Measurements from ENCODE around the gene DUSP23. TPM values are rescaled to one million over a fixed set of nuclear protein-coding genes. Genes with fewer than 3 reads are reported as not detected.

Gene DUSP23
- total and polyA plus RNA-seq, 2 experiments from 2014 or later = 56.3 to 97.6 TPM

DNA sequence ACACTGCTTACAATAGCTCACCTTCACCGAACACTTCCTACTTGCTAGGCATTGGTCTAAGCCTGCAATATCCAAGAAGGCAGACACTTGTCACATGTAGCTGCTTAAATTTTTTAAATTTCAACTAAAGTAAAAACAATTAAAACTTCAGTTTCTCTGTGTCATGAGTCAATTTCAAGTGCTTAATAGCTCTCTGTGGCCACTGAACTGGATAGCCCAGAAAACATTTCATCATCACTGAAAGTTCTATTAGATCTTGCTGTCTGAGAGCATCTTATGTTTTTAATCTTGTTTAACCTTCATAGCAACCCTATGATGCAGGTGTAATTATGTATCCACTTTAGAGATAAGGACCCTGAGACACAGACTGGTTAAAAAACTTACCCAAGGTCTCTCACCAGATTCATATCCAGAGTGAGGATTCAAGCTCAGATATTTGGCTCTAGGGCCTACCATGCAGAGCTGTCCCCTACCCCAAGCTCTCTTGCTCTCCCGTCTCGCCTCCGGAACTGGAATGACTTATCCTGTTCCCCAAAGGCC is 18.8 kb downstream of the DUSP23 start (continued):
- TF ChIP-seq, protein P1, sequence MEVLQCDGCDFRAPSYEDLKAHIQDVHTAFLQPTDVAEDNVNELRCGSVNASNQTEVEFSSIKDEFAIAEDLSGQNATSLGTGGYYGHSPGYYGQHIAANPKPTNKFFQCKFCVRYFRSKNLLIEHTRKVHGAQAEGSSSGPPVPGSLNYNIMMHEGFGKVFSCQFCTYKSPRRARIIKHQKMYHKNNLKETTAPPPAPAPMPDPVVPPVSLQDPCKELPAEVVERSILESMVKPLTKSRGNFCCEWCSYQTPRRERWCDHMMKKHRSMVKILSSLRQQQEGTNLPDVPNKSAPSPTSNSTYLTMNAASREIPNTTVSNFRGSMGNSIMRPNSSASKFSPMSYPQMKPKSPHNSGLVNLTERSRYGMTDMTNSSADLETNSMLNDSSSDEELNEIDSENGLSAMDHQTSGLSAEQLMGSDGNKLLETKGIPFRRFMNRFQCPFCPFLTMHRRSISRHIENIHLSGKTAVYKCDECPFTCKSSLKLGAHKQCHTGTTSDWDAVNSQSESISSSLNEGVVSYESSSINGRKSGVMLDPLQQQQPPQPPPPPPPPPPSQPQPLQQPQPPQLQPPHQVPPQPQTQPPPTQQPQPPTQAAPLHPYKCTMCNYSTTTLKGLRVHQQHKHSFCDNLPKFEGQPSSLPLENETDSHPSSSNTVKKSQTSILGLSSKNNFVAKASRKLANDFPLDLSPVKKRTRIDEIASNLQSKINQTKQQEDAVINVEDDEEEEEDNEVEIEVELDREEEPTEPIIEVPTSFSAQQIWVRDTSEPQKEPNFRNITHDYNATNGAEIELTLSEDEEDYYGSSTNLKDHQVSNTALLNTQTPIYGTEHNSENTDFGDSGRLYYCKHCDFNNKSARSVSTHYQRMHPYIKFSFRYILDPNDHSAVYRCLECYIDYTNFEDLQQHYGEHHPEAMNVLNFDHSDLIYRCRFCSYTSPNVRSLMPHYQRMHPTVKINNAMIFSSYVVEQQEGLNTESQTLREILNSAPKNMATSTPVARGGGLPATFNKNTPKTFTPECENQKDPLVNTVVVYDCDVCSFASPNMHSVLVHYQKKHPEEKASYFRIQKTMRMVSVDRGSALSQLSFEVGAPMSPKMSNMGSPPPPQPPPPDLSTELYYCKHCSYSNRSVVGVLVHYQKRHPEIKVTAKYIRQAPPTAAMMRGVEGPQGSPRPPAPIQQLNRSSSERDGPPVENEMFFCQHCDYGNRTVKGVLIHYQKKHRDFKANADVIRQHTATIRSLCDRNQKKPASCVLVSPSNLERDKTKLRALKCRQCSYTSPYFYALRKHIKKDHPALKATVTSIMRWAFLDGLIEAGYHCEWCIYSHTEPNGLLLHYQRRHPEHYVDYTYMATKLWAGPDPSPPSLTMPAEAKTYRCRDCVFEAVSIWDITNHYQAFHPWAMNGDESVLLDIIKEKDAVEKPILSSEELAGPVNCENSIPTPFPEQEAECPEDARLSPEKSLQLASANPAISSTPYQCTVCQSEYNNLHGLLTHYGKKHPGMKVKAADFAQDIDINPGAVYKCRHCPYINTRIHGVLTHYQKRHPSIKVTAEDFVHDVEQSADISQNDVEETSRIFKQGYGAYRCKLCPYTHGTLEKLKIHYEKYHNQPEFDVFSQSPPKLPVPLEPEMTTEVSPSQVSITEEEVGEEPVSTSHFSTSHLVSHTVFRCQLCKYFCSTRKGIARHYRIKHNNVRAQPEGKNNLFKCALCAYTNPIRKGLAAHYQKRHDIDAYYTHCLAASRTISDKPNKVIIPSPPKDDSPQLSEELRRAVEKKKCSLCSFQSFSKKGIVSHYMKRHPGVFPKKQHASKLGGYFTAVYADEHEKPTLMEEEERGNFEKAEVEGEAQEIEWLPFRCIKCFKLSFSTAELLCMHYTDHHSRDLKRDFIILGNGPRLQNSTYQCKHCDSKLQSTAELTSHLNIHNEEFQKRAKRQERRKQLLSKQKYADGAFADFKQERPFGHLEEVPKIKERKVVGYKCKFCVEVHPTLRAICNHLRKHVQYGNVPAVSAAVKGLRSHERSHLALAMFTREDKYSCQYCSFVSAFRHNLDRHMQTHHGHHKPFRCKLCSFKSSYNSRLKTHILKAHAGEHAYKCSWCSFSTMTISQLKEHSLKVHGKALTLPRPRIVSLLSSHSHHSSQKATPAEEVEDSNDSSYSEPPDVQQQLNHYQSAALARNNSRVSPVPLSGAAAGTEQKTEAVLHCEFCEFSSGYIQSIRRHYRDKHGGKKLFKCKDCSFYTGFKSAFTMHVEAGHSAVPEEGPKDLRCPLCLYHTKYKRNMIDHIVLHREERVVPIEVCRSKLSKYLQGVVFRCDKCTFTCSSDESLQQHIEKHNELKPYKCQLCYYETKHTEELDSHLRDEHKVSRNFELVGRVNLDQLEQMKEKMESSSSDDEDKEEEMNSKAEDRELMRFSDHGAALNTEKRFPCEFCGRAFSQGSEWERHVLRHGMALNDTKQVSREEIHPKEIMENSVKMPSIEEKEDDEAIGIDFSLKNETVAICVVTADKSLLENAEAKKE (CRISPR knock-in tag; IDR thresholded peaks at IDR 0.05) = no peak
- TF ChIP-seq ZNF114 (CRISPR knock-in tag; IDR thresholded peaks at IDR 0.05) (no peak), STAT1 (IDR thresholded peaks at IDR 0.05; ENCODE audit: unreplicated experiment) (no peak), NANOG (IDR thresholded peaks at IDR 0.05; ENCODE audit: borderline replicate concordance) (no peak), POLR2AphosphoS5 (IDR thresholded peaks at IDR 0.05; ENCODE audit: low read depth) (no peak)
- TF ChIP-seq, protein P2, sequence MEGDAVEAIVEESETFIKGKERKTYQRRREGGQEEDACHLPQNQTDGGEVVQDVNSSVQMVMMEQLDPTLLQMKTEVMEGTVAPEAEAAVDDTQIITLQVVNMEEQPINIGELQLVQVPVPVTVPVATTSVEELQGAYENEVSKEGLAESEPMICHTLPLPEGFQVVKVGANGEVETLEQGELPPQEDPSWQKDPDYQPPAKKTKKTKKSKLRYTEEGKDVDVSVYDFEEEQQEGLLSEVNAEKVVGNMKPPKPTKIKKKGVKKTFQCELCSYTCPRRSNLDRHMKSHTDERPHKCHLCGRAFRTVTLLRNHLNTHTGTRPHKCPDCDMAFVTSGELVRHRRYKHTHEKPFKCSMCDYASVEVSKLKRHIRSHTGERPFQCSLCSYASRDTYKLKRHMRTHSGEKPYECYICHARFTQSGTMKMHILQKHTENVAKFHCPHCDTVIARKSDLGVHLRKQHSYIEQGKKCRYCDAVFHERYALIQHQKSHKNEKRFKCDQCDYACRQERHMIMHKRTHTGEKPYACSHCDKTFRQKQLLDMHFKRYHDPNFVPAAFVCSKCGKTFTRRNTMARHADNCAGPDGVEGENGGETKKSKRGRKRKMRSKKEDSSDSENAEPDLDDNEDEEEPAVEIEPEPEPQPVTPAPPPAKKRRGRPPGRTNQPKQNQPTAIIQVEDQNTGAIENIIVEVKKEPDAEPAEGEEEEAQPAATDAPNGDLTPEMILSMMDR (conservative IDR thresholded peaks at IDR 0.05; ENCODE audit: low read depth in 2 of 2) = no peak

DNA sequence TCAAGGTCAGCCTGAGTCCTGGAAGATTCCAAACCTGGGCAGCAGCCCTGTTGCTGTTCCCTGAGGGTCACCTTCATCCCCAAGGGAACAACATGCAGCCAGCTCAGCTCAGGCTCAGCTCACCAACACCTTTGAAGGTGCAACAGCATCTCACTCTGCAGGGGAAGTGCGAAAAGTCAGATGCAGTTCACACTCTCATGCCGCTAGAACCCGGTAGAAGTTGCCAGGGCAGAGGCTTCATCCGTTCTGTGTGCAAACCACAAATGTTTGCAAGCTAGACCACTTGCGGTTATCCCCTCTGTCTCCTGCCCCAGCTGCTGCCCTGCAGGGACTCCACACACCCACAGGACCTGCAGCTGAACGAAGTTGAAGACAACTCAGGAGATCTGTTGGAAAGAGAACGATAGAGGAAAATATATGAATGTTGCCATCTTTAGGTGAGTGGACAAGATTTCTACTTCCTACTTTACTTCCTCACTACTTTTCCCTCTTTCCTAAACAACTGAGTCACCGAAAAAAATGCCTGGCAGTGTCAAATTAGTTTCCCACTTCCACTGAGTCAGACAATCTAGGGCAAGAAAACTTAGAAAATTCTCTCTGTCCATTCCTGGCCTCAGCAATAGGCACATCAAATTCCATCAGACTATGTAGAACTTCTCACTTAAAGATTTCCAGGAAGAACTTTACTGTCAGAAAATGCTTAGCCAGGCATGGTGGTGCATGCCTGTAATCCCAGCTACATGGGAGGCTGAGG is 19.6 kb downstream of the DUSP23 start:
- ATAC-seq (no peak), DNase-seq (ENCODE audit: low spot score) (no peak)
- no peak overlapping the region; the same call in 1 of the 2 replicates for H2AFZ ChIP-seq
- H3K9me2 ChIP-seq (ENCODE audit: insufficient read depth) = 0 out of 2 replicates have a peak, but pooled peaks cover 2% of the 10 kb centered on the region
- no peaks in the 10 kb centered on the region for H3K79me2 ChIP-seq (replicated peaks; ENCODE audit: insufficient read depth)
- H3K4me1 ChIP-seq (ENCODE audit: insufficient read depth) = no peaks in the 10 kb centered on the region
- H3K4me2 ChIP-seq = no peak overlapping the region
- no peaks in the 10 kb centered on the region for H4K20me1 ChIP-seq (replicated peaks; ENCODE audit: insufficient read depth)
- H3K27me3 ChIP-seq (ENCODE audit: insufficient read depth) = no peaks in the 10 kb centered on the region
- H3K27ac ChIP-seq (ENCODE audit: low read depth) = no peak overlapping the region
- Mint-ChIP-seq H3K27ac (no peak overlapping the region), H3K36me3 (ENCODE audit: low read depth) (no peaks in the 10 kb centered on the region), H3K4me3 (no peak overlapping the region), H3K4me1 (no peaks in the 10 kb centered on the region), H3K27me3 (ENCODE audit: insufficient read depth, low read depth, poor library complexity) (peaks cover 4% of the 10 kb centered on the region), H3K9me3 (no peaks in the 10 kb centered on the region)
- H3K4me3 ChIP-seq = no peak overlapping the region
- no peaks in the 10 kb centered on the region for H3K36me3 ChIP-seq (ENCODE audit: insufficient read depth)
- no peaks in the 10 kb centered on the region for H3F3A ChIP-seq (replicated peaks; ENCODE audit: low read depth)
- TF ChIP-seq ZNF114 (CRISPR knock-in tag; IDR thresholded peaks at IDR 0.05) (no peak), NANOG (IDR thresholded peaks at IDR 0.05; ENCODE audit: borderline replicate concordance) (no peak), STAT1 (IDR thresholded peaks at IDR 0.05; ENCODE audit: unreplicated experiment) (no peak), POLR2AphosphoS5 (IDR thresholded peaks at IDR 0.05; ENCODE audit: low read depth) (no peak), JUNB (IDR thresholded peaks at IDR 0.05; ENCODE audit: unreplicated experiment) (no peak), CREB1 (CRISPR knock-in tag; IDR thresholded peaks at IDR 0.05; ENCODE audit: low read depth) (no peak), EZH2 (IDR thresholded peaks at IDR 0.05; ENCODE audit: low read depth, unreplicated experiment) (no peak)
- TF ChIP-seq, protein P2 (conservative IDR thresholded peaks at IDR 0.05; ENCODE audit: low read depth in 2 of 2) = no peak
